Measurements from ENCODE around the gene STEAP2.
A peak's percentile ranks its signal among the peaks of the same experiment; 100 is the strongest.

Gene STEAP2

GRCh38 chr7:90211391-90212148 lies at the start of gene STEAP2:
TSS of gene STEAP2 (plus strand) at chr7:90211740. CDS start at chr7:90225083, 13,343 bp downstream.
- no peaks in the 10 kb centered on the region for H3K9me3 ChIP-seq (ENCODE audit: control insufficient read depth in 2 of 2, low read length in 2 of 2)
- no peaks in the 10 kb centered on the region for H3K36me3 ChIP-seq (ENCODE audit: control insufficient read depth in 2 of 2, insufficient read depth in 2 of 2, low read length in 2 of 2)
- H3K4me3 ChIP-seq (ENCODE audit: low read length in 2 of 2), result peak within 1 kb of the TSS; percentile 83 to 87
- peak within 1 kb of the TSS; percentile 83 to 84 for H3K27ac ChIP-seq (ENCODE audit: low read depth in 2 of 2, low read length in 2 of 2)
- peak within 1 kb of the TSS; percentile 83 to 90 for H3K9ac ChIP-seq (ENCODE audit: low read depth in 1 of 2, low read length in 2 of 2)
- H3K4me1 ChIP-seq (ENCODE audit: control insufficient read depth in 2 of 2, insufficient read depth in 2 of 2, low read length in 2 of 2), result peaks cover 3 to 5% of the 10 kb centered on the region in 2 donors
- H3K27me3 ChIP-seq (ENCODE audit: control insufficient read depth in 2 of 2, insufficient read depth in 2 of 2, low read length in 2 of 2), result no peaks in the 10 kb centered on the region

DNA sequence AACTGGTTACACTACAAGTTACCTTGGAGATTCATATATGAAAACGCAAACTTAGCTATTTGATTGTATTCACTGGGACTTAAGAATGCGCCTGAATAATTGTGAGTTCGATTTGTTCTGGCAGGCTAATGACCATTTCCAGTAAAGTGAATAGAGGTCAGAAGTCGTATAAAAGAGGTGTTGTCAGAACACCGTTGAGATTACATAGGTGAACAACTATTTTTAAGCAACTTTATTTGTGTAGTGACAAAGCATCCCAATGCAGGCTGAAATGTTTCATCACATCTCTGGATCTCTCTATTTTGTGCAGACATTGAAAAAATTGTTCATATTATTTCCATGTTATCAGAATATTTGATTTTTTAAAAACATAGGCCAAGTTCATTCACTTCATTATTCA lies 48.0 kb upstream of the STEAP2 start:
- peaks cover 0 to 2% of the 10 kb centered on the region in 2 donors for H3K36me3 ChIP-seq (ENCODE audit: control insufficient read depth in 2 of 2, insufficient read depth in 2 of 2, low read length in 2 of 2)
- H3K4me3 ChIP-seq (ENCODE audit: low read length in 2 of 2), result no peak overlapping the region
- no peak overlapping the region for H3K9ac ChIP-seq (ENCODE audit: low read depth in 1 of 2, low read length in 2 of 2)
- H3K27ac ChIP-seq (ENCODE audit: low read depth in 2 of 2, low read length in 2 of 2), result no peak overlapping the region
- H3K4me1 ChIP-seq (ENCODE audit: control insufficient read depth in 2 of 2, insufficient read depth in 2 of 2, low read length in 2 of 2), result peaks cover 0 to 10% of the 10 kb centered on the region in 2 donors
- no peaks in the 10 kb centered on the region for H3K9me3 ChIP-seq (ENCODE audit: control insufficient read depth in 2 of 2, low read length in 2 of 2)
- H3K27me3 ChIP-seq (ENCODE audit: control insufficient read depth in 2 of 2, insufficient read depth in 2 of 2, low read length in 2 of 2), result no peaks in the 10 kb centered on the region

GRCh38 chr7:90165724-90166123 lies 45.8 kb upstream of the STEAP2 start:
- Histone ChIP-seq H3K9me3 (ENCODE audit: control insufficient read depth in 2 of 2, low read length in 2 of 2) (no peaks in the 10 kb centered on the region), H3K9ac (ENCODE audit: low read depth in 1 of 2, low read length in 2 of 2) (no peak overlapping the region)

DNA sequence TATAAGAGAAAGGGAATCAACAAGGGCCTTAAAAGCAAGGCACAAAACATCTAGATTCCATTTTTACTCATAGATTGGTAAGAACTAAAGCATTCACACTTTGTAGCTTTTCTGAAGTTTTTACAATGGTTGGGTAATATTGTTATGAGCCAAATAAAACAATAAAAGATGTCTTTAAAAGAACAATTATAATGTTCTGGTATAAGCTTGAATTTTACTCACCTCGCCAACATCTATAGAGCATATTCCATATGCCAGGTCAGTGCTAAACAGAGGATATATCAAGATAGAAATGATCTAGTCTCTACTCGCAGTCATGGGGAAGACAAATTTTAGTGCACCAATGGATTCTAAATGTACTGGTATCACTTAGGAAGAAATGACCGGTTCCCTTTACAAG lies 45.4 kb upstream of the STEAP2 start:
- H3K4me1 ChIP-seq (ENCODE audit: control insufficient read depth in 2 of 2, insufficient read depth in 2 of 2, low read length in 2 of 2), result peaks cover 0 to 10% of the 10 kb centered on the region in 2 donors
- no peak overlapping the region for H3K9ac ChIP-seq (ENCODE audit: low read depth in 1 of 2, low read length in 2 of 2)

More at GRCh38 chr7:90165724-90166123, 45.8 kb upstream of the STEAP2 start:
- peaks cover 0 to 10% of the 10 kb centered on the region in 2 donors for H3K4me1 ChIP-seq (ENCODE audit: control insufficient read depth in 2 of 2, insufficient read depth in 2 of 2, low read length in 2 of 2)
- H3K27ac ChIP-seq (ENCODE audit: low read depth in 2 of 2, low read length in 2 of 2), result peak overlapping the region; percentile 25 to 39
- H3K36me3 ChIP-seq (ENCODE audit: control insufficient read depth in 2 of 2, insufficient read depth in 2 of 2, low read length in 2 of 2), result peaks cover 0 to 2% of the 10 kb centered on the region in 2 donors
- peak overlapping the region in 1 of 2 donors; percentile 42 for H3K4me3 ChIP-seq (ENCODE audit: low read length in 2 of 2)
- H3K27me3 ChIP-seq (ENCODE audit: control insufficient read depth in 2 of 2, insufficient read depth in 2 of 2, low read length in 2 of 2), result no peaks in the 10 kb centered on the region

GRCh38 chr7:90167361-90167760 lies 44.2 kb upstream of the STEAP2 start:
- Histone ChIP-seq H3K27ac (ENCODE audit: low read depth in 2 of 2, low read length in 2 of 2) (no peak overlapping the region), H3K9me3 (ENCODE audit: control insufficient read depth in 2 of 2, low read length in 2 of 2) (no peaks in the 10 kb centered on the region), H3K9ac (ENCODE audit: low read depth in 1 of 2, low read length in 2 of 2) (no peak overlapping the region), H3K4me3 (ENCODE audit: low read length in 2 of 2) (no peak overlapping the region), H3K27me3 (ENCODE audit: control insufficient read depth in 2 of 2, insufficient read depth in 2 of 2, low read length in 2 of 2) (no peaks in the 10 kb centered on the region), H3K4me1 (ENCODE audit: control insufficient read depth in 2 of 2, insufficient read depth in 2 of 2, low read length in 2 of 2) (peaks cover 6 to 19% of the 10 kb centered on the region in 2 donors), H3K36me3 (ENCODE audit: control insufficient read depth in 2 of 2, insufficient read depth in 2 of 2, low read length in 2 of 2) (peaks cover 0 to 2% of the 10 kb centered on the region in 2 donors)

More for the DNA sequence above, 45.4 kb upstream of the STEAP2 start:
- peak overlapping the region; percentile 25 to 55 for H3K27ac ChIP-seq (ENCODE audit: low read depth in 2 of 2, low read length in 2 of 2)
- H3K27me3 ChIP-seq (ENCODE audit: control insufficient read depth in 2 of 2, insufficient read depth in 2 of 2, low read length in 2 of 2), result no peaks in the 10 kb centered on the region
- H3K36me3 ChIP-seq (ENCODE audit: control insufficient read depth in 2 of 2, insufficient read depth in 2 of 2, low read length in 2 of 2), result peaks cover 0 to 2% of the 10 kb centered on the region in 2 donors
- H3K9me3 ChIP-seq (ENCODE audit: control insufficient read depth in 2 of 2, low read length in 2 of 2), result no peaks in the 10 kb centered on the region
- H3K4me3 ChIP-seq (ENCODE audit: low read length in 2 of 2), result peak overlapping the region in 1 of 2 donors; percentile 42

- H3K9ac ChIP-seq (ENCODE audit: low read depth in 1 of 2, low read length in 2 of 2), result no peak overlapping the region
- H3K27me3 ChIP-seq (ENCODE audit: control insufficient read depth in 2 of 2, insufficient read depth in 2 of 2, low read length in 2 of 2), result no peaks in the 10 kb centered on the region
- H3K36me3 ChIP-seq (ENCODE audit: control insufficient read depth in 2 of 2, insufficient read depth in 2 of 2, low read length in 2 of 2), result no peaks in the 10 kb centered on the region
- H3K4me3 ChIP-seq (ENCODE audit: low read length in 2 of 2), result no peak overlapping the region
- H3K9me3 ChIP-seq (ENCODE audit: control insufficient read depth in 2 of 2, low read length in 2 of 2), result no peaks in the 10 kb centered on the region
- peaks cover 10 to 20% of the 10 kb centered on the region in 2 donors for H3K4me1 ChIP-seq (ENCODE audit: control insufficient read depth in 2 of 2, insufficient read depth in 2 of 2, low read length in 2 of 2)
- no peak overlapping the region for H3K27ac ChIP-seq (ENCODE audit: low read depth in 2 of 2, low read length in 2 of 2)
These were observed 41.6 kb upstream of the STEAP2 start for GRCh38 chr7:90169891-90170290.

- Histone ChIP-seq H3K4me1 (ENCODE audit: control insufficient read depth in 2 of 2, insufficient read depth in 2 of 2, low read length in 2 of 2) (peaks cover 10 to 11% of the 10 kb centered on the region in 2 donors), H3K27ac (ENCODE audit: low read depth in 2 of 2, low read length in 2 of 2) (no peak overlapping the region), H3K9ac (ENCODE audit: low read depth in 1 of 2, low read length in 2 of 2) (no peak overlapping the region)
These were observed 39.4 kb upstream of the STEAP2 start for GRCh38 chr7:90172121-90172520.

DNA sequence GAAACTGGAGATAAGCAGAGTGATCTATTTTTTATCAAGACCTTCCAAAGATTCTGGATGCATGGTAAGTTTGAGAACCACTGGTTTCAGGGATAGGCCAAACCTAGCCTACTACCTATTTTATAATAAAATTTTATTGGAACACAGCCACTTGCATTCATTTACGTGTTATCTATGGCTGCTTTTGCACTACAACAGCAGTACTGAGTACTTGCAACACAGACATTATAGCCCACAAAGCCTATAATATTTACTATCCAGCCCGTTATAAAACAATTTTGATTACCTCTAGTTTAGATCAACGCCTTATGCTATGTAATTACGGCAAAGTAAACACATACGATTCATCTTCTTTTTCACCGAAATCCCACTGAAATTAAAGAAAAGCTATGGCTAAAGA lies 38.9 kb upstream of the STEAP2 start:
- H3K27ac ChIP-seq (ENCODE audit: low read depth in 2 of 2, low read length in 2 of 2), result peak overlapping the region in 1 of 2 donors; percentile 13
- peak overlapping the region in 1 of 2 donors; percentile 49 for H3K4me3 ChIP-seq (ENCODE audit: low read length in 2 of 2)

More at GRCh38 chr7:90172121-90172520, 39.4 kb upstream of the STEAP2 start:
- H3K4me3 ChIP-seq (ENCODE audit: low read length in 2 of 2), result no peak overlapping the region
- H3K9me3 ChIP-seq (ENCODE audit: control insufficient read depth in 2 of 2, low read length in 2 of 2), result no peaks in the 10 kb centered on the region
- no peaks in the 10 kb centered on the region for H3K27me3 ChIP-seq (ENCODE audit: control insufficient read depth in 2 of 2, insufficient read depth in 2 of 2, low read length in 2 of 2)
- H3K36me3 ChIP-seq (ENCODE audit: control insufficient read depth in 2 of 2, insufficient read depth in 2 of 2, low read length in 2 of 2), result no peaks in the 10 kb centered on the region

DNA sequence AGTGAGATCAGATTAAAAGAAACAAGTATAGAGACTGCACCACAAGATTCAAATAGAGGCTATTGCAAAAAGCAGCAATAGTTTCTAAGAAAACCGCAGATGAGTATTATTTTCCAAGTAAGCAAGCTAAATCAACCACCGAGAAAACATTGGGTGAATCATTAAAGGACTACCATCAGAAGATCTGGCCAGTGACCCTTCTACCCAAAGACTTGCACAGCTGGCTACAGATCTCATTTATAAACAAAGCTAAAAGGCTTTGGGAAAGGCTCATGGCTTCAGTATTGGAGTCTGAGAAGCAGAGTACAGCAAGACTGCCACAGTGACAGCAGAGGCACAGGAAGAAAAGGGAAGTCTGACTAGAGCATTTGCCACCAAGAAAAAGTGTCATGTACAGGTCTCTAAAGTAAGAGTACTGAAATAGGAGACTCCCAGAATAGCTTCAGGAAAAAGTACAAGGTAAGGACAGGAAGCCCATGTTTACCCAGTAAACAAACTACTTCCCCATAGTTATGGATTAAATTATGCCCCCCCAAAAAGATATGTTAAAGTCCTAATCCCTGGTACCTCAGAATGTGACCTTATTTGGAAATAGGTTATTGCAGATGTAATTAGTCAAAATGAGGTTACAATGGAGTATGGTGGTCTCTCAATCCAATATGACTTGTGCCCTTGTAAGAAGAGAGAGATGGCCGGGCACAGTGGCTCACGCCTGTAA lies 38.3 kb upstream of the STEAP2 start:
- peak overlapping the region in 1 of 2 donors; percentile 49 for H3K4me3 ChIP-seq (ENCODE audit: low read length in 2 of 2)
- peak overlapping the region in 1 of 2 donors; percentile 13 for H3K27ac ChIP-seq (ENCODE audit: low read depth in 2 of 2, low read length in 2 of 2)

More for the DNA sequence above, 38.9 kb upstream of the STEAP2 start:
- Histone ChIP-seq H3K4me1 (ENCODE audit: control insufficient read depth in 2 of 2, insufficient read depth in 2 of 2, low read length in 2 of 2) (peaks cover 10 to 11% of the 10 kb centered on the region in 2 donors), H3K9ac (ENCODE audit: low read depth in 1 of 2, low read length in 2 of 2) (no peak overlapping the region), H3K36me3 (ENCODE audit: control insufficient read depth in 2 of 2, insufficient read depth in 2 of 2, low read length in 2 of 2) (no peaks in the 10 kb centered on the region), H3K27me3 (ENCODE audit: control insufficient read depth in 2 of 2, insufficient read depth in 2 of 2, low read length in 2 of 2) (no peaks in the 10 kb centered on the region), H3K9me3 (ENCODE audit: control insufficient read depth in 2 of 2, low read length in 2 of 2) (no peaks in the 10 kb centered on the region)

GRCh38 chr7:90175667-90176066 lies 35.9 kb upstream of the STEAP2 start:
- Histone ChIP-seq H3K4me1 (ENCODE audit: control insufficient read depth in 2 of 2, insufficient read depth in 2 of 2, low read length in 2 of 2) (peaks cover 10 to 11% of the 10 kb centered on the region in 2 donors), H3K27ac (ENCODE audit: low read depth in 2 of 2, low read length in 2 of 2) (no peak overlapping the region), H3K9ac (ENCODE audit: low read depth in 1 of 2, low read length in 2 of 2) (no peak overlapping the region), H3K27me3 (ENCODE audit: control insufficient read depth in 2 of 2, insufficient read depth in 2 of 2, low read length in 2 of 2) (no peaks in the 10 kb centered on the region), H3K9me3 (ENCODE audit: control insufficient read depth in 2 of 2, low read length in 2 of 2) (no peaks in the 10 kb centered on the region), H3K36me3 (ENCODE audit: control insufficient read depth in 2 of 2, insufficient read depth in 2 of 2, low read length in 2 of 2) (no peaks in the 10 kb centered on the region), H3K4me3 (ENCODE audit: low read length in 2 of 2) (no peak overlapping the region)

More for the DNA sequence above, 38.3 kb upstream of the STEAP2 start:
- Histone ChIP-seq H3K4me1 (ENCODE audit: control insufficient read depth in 2 of 2, insufficient read depth in 2 of 2, low read length in 2 of 2) (peaks cover 10 to 11% of the 10 kb centered on the region in 2 donors), H3K36me3 (ENCODE audit: control insufficient read depth in 2 of 2, insufficient read depth in 2 of 2, low read length in 2 of 2) (no peaks in the 10 kb centered on the region), H3K27me3 (ENCODE audit: control insufficient read depth in 2 of 2, insufficient read depth in 2 of 2, low read length in 2 of 2) (no peaks in the 10 kb centered on the region), H3K9ac (ENCODE audit: low read depth in 1 of 2, low read length in 2 of 2) (no peak overlapping the region), H3K9me3 (ENCODE audit: control insufficient read depth in 2 of 2, low read length in 2 of 2) (no peaks in the 10 kb centered on the region)

All from mucosa of rectum (tissue), 2 donors.